GM11168 (cell line): ENCODE data around the gene TTC34.

Source experiments
- in situ Hi-C: fragments of 300-500 bp; cut with MboI; formaldehyde crosslinking; loops from one replicate; pipeline ENCODE4 v1.12.0; 2022; ENCODE audit warnings: low sequenced_read_pairs; ENCODE audit not compliant: unreplicated experiment

Gene TTC34

GRCh38 chr1:2646837-2647236 is 154.7 kb downstream of the TTC34 start:
- in situ Hi-C loops = no loop called here

- in situ Hi-C loops = no loop called here
Measured at GRCh38 chr1:2645776-2646175, 155.7 kb downstream of the TTC34 start.

- in situ Hi-C loops = no loop called here
Measured at GRCh38 chr1:2645143-2645542, 156.3 kb downstream of the TTC34 start.

DNA sequence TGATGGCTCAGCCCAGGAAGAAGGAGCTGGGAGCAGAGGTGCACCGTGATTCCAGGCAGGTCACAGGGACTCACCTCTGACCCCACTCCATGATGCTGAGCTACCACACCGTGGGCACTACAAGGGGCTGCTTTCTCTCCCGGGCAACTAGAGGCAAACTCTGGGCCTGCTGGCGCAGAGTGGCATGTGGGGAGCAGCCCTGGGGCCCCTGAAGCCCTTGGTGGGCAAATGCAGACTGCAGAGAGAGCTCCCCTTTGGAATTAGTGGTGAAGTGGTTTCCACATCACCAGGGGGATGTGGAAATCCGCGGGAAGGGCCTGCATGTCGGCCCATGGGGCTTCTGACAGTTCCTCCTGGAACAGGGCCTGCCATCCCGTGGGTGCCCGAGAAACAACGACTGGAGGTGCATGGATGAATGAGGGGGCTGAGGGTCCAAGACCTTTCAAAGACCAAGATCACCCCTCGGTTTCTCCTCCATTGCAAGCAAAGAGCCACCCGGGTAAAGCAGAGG is 156.8 kb downstream of the TTC34 start:
- in situ Hi-C loops = no loop called here

- in situ Hi-C loops = no loop called here
Measured at GRCh38 chr1:2644171-2644570, 157.3 kb downstream of the TTC34 start.

DNA sequence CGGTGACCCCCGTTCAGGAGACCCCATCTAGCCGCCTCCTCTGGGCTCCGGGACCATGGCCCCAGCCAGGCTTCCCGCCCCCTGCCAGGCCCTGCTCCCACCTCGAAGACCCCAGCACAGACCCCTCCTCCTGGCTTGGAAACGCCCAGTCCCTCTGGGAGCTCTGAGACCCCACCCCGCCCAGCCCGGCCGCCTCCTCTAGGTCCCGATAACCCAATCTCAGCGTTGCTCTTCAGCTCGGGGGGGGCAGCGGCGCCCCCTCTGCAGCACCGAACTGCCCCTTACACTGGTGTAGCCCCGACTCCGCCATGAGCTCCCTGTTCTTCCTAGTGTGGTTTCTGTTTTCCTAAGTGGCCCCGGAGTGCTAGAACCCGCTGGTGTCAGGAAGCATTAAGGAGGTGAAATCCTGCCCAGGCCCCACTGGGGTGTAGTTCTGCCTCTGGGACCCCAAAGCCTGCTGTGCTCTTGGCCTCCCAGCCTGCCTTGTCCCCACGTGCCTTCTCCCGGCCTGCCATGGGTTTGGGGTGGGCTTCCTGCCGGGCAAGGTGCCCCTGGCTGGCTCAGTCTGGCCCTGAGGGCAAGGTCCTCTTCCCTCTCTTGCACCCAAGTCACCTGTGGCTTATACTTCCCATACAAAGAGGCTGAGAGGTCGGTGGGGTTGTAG is 157.9 kb downstream of the TTC34 start:
- in situ Hi-C loops = no loop called here

GRCh38 chr1:2642560-2643413 is 158.7 kb downstream of the TTC34 start:
- in situ Hi-C loops = no loop called here

DNA sequence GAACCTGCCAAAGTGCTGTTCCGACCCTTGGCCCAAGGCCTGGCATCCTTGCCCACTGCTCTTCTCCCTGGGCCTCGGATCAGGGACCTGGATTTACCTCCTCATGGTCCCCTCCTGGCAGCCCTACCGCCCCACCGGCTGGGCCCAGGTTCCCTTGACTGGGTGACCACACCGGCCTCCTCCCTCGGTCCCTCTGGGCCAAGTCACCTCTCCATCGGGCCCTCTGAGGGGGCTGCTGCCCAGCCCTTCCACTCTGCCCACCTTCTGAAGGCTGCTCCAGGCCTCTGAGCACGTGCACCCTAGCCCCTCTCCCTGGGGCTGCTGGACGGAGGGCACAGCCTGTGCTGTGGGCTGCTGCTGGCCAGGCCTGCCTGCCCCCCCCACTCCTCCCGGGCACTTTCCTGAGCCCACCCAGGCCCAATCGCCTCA is 159.3 kb downstream of the TTC34 start:
- in situ Hi-C loops = no loop called here

DNA sequence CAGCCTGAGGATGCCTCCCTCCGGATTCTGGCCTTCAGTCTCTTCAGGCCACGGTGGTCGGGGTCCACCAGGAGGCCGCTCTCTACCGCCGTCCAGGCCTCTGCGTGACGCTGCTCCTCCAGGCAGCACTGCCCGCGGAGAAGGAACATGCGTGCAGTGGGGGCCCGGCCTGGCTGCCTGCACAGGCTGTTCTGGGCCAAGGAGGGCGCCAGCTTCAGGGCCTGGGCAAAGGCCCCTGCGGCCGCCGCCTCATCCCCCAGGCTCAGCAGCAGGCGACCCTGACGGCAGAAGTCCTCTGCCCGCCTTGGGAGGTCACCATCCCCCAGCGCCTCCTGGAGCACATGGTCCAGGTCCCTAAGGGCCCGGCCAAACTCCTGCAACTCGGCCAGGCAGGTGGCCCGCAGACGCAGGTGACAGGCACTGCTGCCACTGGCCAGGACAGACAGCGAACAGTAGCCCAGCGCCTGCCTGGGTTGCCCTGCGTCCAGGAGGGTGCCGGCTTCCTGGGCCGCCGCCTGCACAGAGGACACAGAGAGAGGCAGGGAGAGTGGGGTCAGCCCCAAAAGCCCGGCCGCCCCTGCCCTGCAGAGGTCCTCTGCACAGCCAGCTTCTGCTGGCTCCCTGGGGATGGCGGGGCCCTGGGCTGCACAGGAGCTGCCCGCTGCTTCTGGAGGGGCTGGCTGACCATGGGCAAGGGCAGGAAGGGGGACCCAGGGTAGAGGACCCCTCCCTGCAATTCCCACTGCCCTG is 159.9 kb downstream of the TTC34 start:
- in situ Hi-C loops = no loop called here

DNA sequence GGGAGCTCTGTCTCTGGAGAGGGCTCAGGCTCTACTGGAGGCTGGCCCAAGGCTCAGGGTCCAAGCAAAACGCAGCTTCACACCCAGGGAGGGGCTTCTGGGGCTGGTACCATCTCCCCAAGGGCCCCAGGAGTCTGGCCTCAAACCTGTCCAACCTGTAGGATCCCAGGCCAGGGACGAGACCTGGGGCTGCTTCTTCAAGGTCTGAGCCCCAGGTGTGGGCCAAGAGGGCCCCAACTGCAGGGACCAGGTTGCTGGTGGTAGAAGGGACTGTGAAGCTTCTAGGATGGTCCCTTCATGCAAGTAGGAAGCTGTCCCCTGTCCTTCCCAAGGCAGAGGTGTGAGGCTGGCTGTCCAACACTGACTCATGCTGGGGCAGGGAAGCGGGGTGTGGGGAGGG is 160.9 kb downstream of the TTC34 start:
- in situ Hi-C loops = no loop called here

DNA sequence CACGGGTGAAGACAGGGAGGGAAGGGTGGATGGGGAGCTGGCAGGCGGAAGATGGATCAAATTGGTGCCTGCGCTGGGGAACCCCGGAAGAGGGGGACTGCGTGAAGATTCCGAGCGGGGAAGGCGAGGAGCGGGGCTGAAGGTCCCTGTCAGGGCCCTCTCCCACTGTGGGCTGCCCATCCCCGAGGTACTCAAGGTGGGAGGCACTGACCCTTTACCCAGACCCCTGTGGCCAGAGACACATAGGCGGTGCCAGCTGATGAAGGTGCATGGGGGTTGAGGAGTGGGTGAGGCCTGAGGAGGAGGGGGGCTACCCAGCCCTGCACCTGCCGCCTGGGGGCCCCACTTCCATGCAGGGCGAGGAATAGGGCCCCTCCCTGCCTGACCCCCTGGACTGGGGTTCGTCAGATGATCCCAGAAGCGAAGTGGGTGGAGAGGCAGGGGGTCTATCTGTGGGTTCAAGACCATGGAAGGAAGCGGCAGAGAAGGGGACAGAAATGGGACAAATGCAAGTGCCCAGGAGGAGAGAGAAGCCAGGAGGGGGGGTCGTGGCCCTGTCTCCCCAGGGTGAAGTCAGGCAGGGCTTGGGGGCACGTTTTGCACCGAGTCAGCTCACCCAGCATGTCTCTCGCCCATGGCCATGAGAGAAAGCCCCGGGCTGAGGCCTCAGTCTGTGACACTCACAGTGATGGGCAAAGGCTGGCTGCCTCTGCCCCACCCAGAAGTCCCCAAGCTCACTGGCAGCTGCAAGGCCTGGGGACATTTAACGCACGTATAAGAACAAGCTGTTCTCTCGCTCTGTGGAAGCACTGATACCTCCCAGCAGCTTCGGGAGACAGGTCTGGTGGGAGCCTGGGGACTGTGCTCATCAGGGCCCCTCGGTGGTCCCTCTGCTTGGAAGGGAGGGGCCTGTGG is 161.6 kb downstream of the TTC34 start:
- in situ Hi-C loops = no loop called here

- in situ Hi-C loops = no loop called here
Measured at GRCh38 chr1:2639203-2639602, 162.3 kb downstream of the TTC34 start.

DNA sequence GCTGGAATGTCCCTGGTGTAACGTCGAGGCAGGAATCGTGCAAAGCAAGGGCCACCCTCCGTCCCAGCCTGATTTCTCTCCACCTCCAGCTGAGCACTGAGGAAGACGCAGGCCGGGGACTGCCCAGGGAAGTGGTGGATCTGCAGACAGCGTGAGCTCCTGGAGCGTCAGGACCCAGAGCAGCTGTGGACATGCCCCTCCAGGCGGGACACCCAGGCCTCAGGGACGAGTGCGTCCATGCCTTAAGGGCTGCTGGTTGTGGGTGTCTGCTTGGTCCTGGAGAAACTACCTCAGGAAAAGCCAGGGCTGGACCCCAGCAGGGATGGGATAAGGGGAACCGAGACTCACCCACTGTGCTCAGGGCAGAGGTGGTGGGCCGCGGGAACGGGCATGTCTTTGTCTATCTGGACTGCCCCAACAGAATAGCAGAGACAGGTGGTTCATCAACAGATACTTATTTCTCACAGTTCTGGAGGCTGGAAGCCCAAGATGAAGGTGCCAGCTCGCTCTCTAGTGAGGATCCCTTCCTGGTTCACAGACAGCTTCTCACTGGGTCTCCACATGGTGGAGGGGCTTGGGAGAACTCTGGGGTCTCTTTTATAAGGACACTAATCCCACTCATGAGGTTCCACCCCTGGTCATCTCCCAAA is 162.9 kb downstream of the TTC34 start:
- in situ Hi-C loops = no loop called here

DNA sequence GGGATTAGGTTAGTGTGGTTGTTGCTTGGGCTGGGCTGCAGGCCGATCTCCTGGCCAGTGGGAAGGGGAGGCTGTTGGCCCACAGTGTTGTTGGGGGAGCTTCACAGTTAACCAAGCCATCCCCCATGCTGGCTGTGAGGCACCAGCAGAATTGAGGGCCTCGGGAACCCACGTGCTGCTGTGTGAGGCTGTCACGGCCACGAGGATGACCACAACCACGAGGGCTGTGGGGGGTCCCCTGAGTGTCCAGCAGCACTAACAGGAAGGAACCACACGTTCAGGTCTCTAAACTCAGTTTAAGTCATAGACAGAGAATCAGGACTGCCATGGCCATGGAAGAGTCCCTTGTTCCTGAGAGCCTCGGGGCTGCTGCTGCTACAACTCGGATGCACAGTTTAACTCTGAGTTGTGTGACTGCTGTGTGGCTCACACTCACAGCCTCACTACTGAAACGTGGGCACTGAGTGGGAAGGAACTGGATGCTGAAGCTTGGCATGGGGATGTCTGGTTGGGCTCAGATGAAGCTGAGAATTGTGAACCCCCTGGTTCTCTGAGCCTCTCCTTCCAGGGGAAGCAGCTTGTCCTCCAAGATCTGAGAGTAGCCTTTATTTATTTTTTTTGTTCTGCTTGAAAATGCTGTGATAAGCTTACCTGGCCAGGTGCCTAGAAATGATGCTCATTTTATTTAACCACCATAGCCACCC is 163.9 kb downstream of the TTC34 start:
- in situ Hi-C loops = no loop called here

GRCh38 chr1:2636733-2637132 is 164.8 kb downstream of the TTC34 start:
- in situ Hi-C loops = no loop called here

GRCh38 chr1:2635361-2636010 is 166.0 kb downstream of the TTC34 start:
- in situ Hi-C loops = no loop called here

- in situ Hi-C loops = no loop called here
Measured at GRCh38 chr1:2633936-2634491, 167.5 kb downstream of the TTC34 start.

- in situ Hi-C loops = no loop called here
Measured at GRCh38 chr1:2633366-2633935, 168.0 kb downstream of the TTC34 start.
